ENCODE results near the gene CYP26B1.

The CYP26B1 gene

DNA sequence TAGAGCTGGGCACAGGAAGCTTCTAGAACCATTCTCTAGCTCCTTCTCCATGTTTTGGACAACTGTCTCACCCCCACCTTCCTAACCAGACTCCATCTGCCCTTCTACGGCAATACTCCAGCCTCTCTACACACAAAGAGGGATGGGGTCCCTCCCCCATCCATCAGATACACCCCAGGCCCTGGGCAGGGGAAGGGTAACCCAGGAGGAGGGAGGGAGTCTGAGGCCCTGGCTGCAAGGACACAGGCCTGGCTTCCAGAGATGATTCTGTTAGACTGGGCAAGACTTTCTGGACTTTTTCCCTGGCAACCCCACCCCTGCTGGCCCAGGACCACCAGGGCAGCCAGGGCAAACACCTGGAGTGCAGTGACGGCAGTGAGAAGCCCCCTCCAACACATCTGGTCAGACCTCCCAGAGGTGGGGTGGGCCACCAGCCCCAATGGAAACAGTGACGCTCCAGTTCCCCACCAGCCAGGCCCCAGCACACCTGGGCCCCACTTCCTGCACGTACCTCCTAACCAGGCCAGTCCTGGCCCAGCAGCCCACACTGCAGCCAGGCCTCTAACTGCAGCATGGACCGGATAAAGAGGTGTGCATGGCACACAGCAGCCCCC, 6.5 kb downstream of the CYP26B1 start:
- DNase-seq (no peak), ATAC-seq (ENCODE audit: insufficient read depth, low read depth) (no peak)
- no peak overlapping the region for H2AFZ ChIP-seq (ENCODE audit: low read depth, low read length)
- H3K9ac ChIP-seq (ENCODE audit: low read depth, low read length), result no peak overlapping the region
- no peak overlapping the region for H3K4me3 ChIP-seq (ENCODE audit: low read depth in 1 of 2, low read length in 2 of 2)
- TF ChIP-seq, protein P1, sequence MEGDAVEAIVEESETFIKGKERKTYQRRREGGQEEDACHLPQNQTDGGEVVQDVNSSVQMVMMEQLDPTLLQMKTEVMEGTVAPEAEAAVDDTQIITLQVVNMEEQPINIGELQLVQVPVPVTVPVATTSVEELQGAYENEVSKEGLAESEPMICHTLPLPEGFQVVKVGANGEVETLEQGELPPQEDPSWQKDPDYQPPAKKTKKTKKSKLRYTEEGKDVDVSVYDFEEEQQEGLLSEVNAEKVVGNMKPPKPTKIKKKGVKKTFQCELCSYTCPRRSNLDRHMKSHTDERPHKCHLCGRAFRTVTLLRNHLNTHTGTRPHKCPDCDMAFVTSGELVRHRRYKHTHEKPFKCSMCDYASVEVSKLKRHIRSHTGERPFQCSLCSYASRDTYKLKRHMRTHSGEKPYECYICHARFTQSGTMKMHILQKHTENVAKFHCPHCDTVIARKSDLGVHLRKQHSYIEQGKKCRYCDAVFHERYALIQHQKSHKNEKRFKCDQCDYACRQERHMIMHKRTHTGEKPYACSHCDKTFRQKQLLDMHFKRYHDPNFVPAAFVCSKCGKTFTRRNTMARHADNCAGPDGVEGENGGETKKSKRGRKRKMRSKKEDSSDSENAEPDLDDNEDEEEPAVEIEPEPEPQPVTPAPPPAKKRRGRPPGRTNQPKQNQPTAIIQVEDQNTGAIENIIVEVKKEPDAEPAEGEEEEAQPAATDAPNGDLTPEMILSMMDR (IDR thresholded peaks at IDR 0.05; ENCODE audit: borderline replicate concordance, extremely low read depth, low read length, poor library complexity, severe bottlenecking), result no peak
- TF ChIP-seq EZH2 (IDR thresholded peaks at IDR 0.05; ENCODE audit: borderline replicate concordance, low read depth, low read length, severe bottlenecking), result no peak
- no peaks in the 10 kb centered on the region for H4K20me1 ChIP-seq (ENCODE audit: insufficient read depth, low read length)
- H3K27me3 ChIP-seq (ENCODE audit: insufficient read depth, low read length, poor library complexity), result no peaks in the 10 kb centered on the region
- no peaks in the 10 kb centered on the region for H3K9me3 ChIP-seq (ENCODE audit: insufficient read depth, low read length, severe bottlenecking)
- H3K79me2 ChIP-seq (ENCODE audit: insufficient read depth, low read length), result no peaks in the 10 kb centered on the region
- H3K27ac ChIP-seq (ENCODE audit: low read length), result no peak overlapping the region
- no peaks in the 10 kb centered on the region for H3K36me3 ChIP-seq (ENCODE audit: insufficient read depth, low read length)
- no peak overlapping the region for H3K4me2 ChIP-seq (ENCODE audit: insufficient read depth, low read length)
- H3K4me1 ChIP-seq (ENCODE audit: insufficient read depth, low read length), result no peaks in the 10 kb centered on the region

- no peaks in the 10 kb centered on the region for H3K36me3 ChIP-seq (ENCODE audit: insufficient read depth, low read length)
- H3K9ac ChIP-seq (ENCODE audit: low read depth, low read length), result no peak overlapping the region
- H3K27ac ChIP-seq (ENCODE audit: low read length), result no peak overlapping the region
- no peaks in the 10 kb centered on the region for H4K20me1 ChIP-seq (ENCODE audit: insufficient read depth, low read length)
- no peaks in the 10 kb centered on the region for H3K79me2 ChIP-seq (ENCODE audit: insufficient read depth, low read length)
- ATAC-seq (ENCODE audit: insufficient read depth, low read depth) (no peak), DNase-seq (no peak)
- no peaks in the 10 kb centered on the region for H3K27me3 ChIP-seq (ENCODE audit: insufficient read depth, low read length, poor library complexity)
- H3K4me2 ChIP-seq (ENCODE audit: insufficient read depth, low read length), result no peak overlapping the region
- no peak overlapping the region for H3K4me3 ChIP-seq (ENCODE audit: low read depth in 1 of 2, low read length in 2 of 2)
- H2AFZ ChIP-seq (ENCODE audit: low read depth, low read length), result no peak overlapping the region
- H3K9me3 ChIP-seq (ENCODE audit: insufficient read depth, low read length, severe bottlenecking), result no peaks in the 10 kb centered on the region
- H3K4me1 ChIP-seq (ENCODE audit: insufficient read depth, low read length), result no peaks in the 10 kb centered on the region
- TF ChIP-seq, protein P1 (IDR thresholded peaks at IDR 0.05; ENCODE audit: borderline replicate concordance, extremely low read depth, low read length, poor library complexity, severe bottlenecking), result no peak
- no peak for TF ChIP-seq EZH2 (IDR thresholded peaks at IDR 0.05; ENCODE audit: borderline replicate concordance, low read depth, low read length, severe bottlenecking)
Observed at GRCh38 chr2:72140621-72140960, 7.1 kb downstream of the CYP26B1 start.

GRCh38 chr2:72139874-72140620, 7.6 kb downstream of the CYP26B1 start:
- H4K20me1 ChIP-seq (ENCODE audit: insufficient read depth, low read length), result no peaks in the 10 kb centered on the region
- no peak overlapping the region for H3K27ac ChIP-seq (ENCODE audit: low read length)

More at GRCh38 chr2:72139874-72140620, 7.6 kb downstream of the CYP26B1 start:
- H3K9ac ChIP-seq (ENCODE audit: low read depth, low read length), result no peak overlapping the region
- no peak for ATAC-seq (ENCODE audit: insufficient read depth, low read depth)
- H3K9me3 ChIP-seq (ENCODE audit: insufficient read depth, low read length, severe bottlenecking), result no peaks in the 10 kb centered on the region
- no peak for DNase-seq
- H3K79me2 ChIP-seq (ENCODE audit: insufficient read depth, low read length), result no peaks in the 10 kb centered on the region
- H3K4me1 ChIP-seq (ENCODE audit: insufficient read depth, low read length), result no peaks in the 10 kb centered on the region
- TF ChIP-seq, protein P1 (IDR thresholded peaks at IDR 0.05; ENCODE audit: borderline replicate concordance, extremely low read depth, low read length, poor library complexity, severe bottlenecking), result no peak
- TF ChIP-seq EZH2 (IDR thresholded peaks at IDR 0.05; ENCODE audit: borderline replicate concordance, low read depth, low read length, severe bottlenecking), result no peak
- H3K27me3 ChIP-seq (ENCODE audit: insufficient read depth, low read length, poor library complexity), result no peaks in the 10 kb centered on the region
- no peaks in the 10 kb centered on the region for H3K36me3 ChIP-seq (ENCODE audit: insufficient read depth, low read length)
- H2AFZ ChIP-seq (ENCODE audit: low read depth, low read length), result no peak overlapping the region
- H3K4me2 ChIP-seq (ENCODE audit: insufficient read depth, low read length), result no peak overlapping the region
- H3K4me3 ChIP-seq (ENCODE audit: low read depth in 1 of 2, low read length in 2 of 2), result no peak overlapping the region

Data from DND-41 (cell line).